ENCODE measurements around the gene DEDD2.

The DEDD2 gene

GRCh38 chr19:42207767-42208271 is 9.7 kb downstream of the DEDD2 start:
- DNase-seq (ENCODE audit: low read depth), result peak; percentile 31
- H3K4me3 ChIP-seq (ENCODE audit: low read length), result no peak overlapping the region

GRCh38 chr19:42206871-42207755 is 10.4 kb downstream of the DEDD2 start:
- H3K4me3 ChIP-seq (ENCODE audit: low read length), result no peak overlapping the region
- DNase-seq (ENCODE audit: low read depth), result no peak
- TF ChIP-seq CTCF (conservative IDR thresholded peaks at IDR 0.05; ENCODE audit: low read depth, low read length), result no peak

More at GRCh38 chr19:42207767-42208271, 9.7 kb downstream of the DEDD2 start:
- no peak for TF ChIP-seq CTCF (conservative IDR thresholded peaks at IDR 0.05; ENCODE audit: low read depth, low read length)

GRCh38 chr19:42204664-42205063 is 12.8 kb downstream of the DEDD2 start:
- TF ChIP-seq CTCF (conservative IDR thresholded peaks at IDR 0.05; ENCODE audit: low read depth, low read length), result no peak
- H3K4me3 ChIP-seq (ENCODE audit: low read length), result no peak overlapping the region
- DNase-seq (ENCODE audit: low read depth), result no peak

- DNase-seq (ENCODE audit: low read depth), result no peak
- TF ChIP-seq CTCF (conservative IDR thresholded peaks at IDR 0.05; ENCODE audit: low read depth, low read length), result no peak
- no peak overlapping the region for H3K4me3 ChIP-seq (ENCODE audit: low read length)
Observed at GRCh38 chr19:42203700-42204099, 13.8 kb downstream of the DEDD2 start.

- no peak overlapping the region for H3K4me3 ChIP-seq (ENCODE audit: low read length)
- TF ChIP-seq CTCF (conservative IDR thresholded peaks at IDR 0.05; ENCODE audit: low read depth, low read length), result no peak
- DNase-seq (ENCODE audit: low read depth), result no peak
Observed at GRCh38 chr19:42202290-42202880, 15.1 kb downstream of the DEDD2 start.

- no peak for TF ChIP-seq CTCF (conservative IDR thresholded peaks at IDR 0.05; ENCODE audit: low read depth, low read length)
- no peak for DNase-seq (ENCODE audit: low read depth)
- H3K4me3 ChIP-seq (ENCODE audit: low read length), result no peak overlapping the region
Observed at GRCh38 chr19:42201489-42202289, 15.8 kb downstream of the DEDD2 start.
